HG03442 (cell line): ENCODE measurements around the gene GTF3C2.
"Not testable (repeated sequence)": the region's sequence is repeated elsewhere in the genome, so short reads cannot be mapped to it uniquely, and the experiment has no call there.

Experiments
- ATAC-seq: cut with Tn5 transposase; IDR thresholded peaks from one replicate; pipeline ENCODE4 v1.9.1; 2021; ENCODE audit warnings: mild to moderate bottlenecking, moderate library complexity; ENCODE audit not compliant: unreplicated experiment

Gene GTF3C2

GRCh38 chr2:27375513-27376099 lies 19.0 kb upstream of the GTF3C2 start:
- ATAC-seq, result no peak

- ATAC-seq, result no peak
Observed at GRCh38 chr2:27373567-27373966, 17.0 kb upstream of the GTF3C2 start.

- no peak for ATAC-seq
Observed at GRCh38 chr2:27372937-27373336, 16.4 kb upstream of the GTF3C2 start.

GRCh38 chr2:27370816-27371620 lies 14.5 kb upstream of the GTF3C2 start:
- ATAC-seq, result no peak

GRCh38 chr2:27370026-27370815 lies 13.7 kb upstream of the GTF3C2 start, which contains the start of the genes EIF2B4 and SNX17:
Gene EIF2B4 (minus strand): TSS chr2:27370338. CDS start chr2:27370314, 24 bp downstream.
Gene SNX17 (plus strand): TSS chr2:27370616. CDS start chr2:27370744, 128 bp downstream.
- ATAC-seq, result peak; percentile 89

- no peak for ATAC-seq
Observed at GRCh38 chr2:27369471-27370025, 13.0 kb upstream of the GTF3C2 start.

GRCh38 chr2:27363933-27364332 lies 7.4 kb upstream of the GTF3C2 start:
- ATAC-seq, result no peak

- ATAC-seq, result no peak
Observed at GRCh38 chr2:27362678-27363420, 6.3 kb upstream of the GTF3C2 start.

- ATAC-seq, result peak; percentile 36
Observed at GRCh38 chr2:27356056-27356381, 545 bp downstream of the GTF3C2 start.

GRCh38 chr2:27354597-27354927 lies 2.0 kb downstream of the GTF3C2 start:
- no peak for ATAC-seq

- no peak for ATAC-seq
Observed at GRCh38 chr2:27353762-27354596, 2.6 kb downstream of the GTF3C2 start.

- not testable (repeated sequence) for ATAC-seq
Observed at GRCh38 chr2:27353386-27353761, 3.2 kb downstream of the GTF3C2 start.

- no peak for ATAC-seq
Observed at GRCh38 chr2:27351802-27352598, 4.6 kb downstream of the GTF3C2 start.

GRCh38 chr2:27350106-27350693 lies 6.4 kb downstream of the GTF3C2 start:
- ATAC-seq, result no peak

- ATAC-seq, result no peak
Observed at GRCh38 chr2:27347641-27348040, 8.9 kb downstream of the GTF3C2 start.

GRCh38 chr2:27336173-27336572 lies 20.4 kb downstream of the GTF3C2 start:
- ATAC-seq, result no peak

GRCh38 chr2:27335311-27335710 lies 21.3 kb downstream of the GTF3C2 start:
- ATAC-seq, result no peak

GRCh38 chr2:27324720-27325119 lies 31.8 kb downstream of the GTF3C2 start:
- no peak for ATAC-seq
